ENCODE results near the gene ZNF764. TPM values are rescaled to one million over a fixed set of nuclear protein-coding genes. Genes with fewer than 3 reads are reported as not detected.

ZNF764 gene
- total and polyA plus RNA-seq, 9 of the 15 experiments (the other 6 are each of a cell fraction or from before 2014, with no cell fraction given) = 0.69 to 10.1 (median 4.1) TPM

DNA sequence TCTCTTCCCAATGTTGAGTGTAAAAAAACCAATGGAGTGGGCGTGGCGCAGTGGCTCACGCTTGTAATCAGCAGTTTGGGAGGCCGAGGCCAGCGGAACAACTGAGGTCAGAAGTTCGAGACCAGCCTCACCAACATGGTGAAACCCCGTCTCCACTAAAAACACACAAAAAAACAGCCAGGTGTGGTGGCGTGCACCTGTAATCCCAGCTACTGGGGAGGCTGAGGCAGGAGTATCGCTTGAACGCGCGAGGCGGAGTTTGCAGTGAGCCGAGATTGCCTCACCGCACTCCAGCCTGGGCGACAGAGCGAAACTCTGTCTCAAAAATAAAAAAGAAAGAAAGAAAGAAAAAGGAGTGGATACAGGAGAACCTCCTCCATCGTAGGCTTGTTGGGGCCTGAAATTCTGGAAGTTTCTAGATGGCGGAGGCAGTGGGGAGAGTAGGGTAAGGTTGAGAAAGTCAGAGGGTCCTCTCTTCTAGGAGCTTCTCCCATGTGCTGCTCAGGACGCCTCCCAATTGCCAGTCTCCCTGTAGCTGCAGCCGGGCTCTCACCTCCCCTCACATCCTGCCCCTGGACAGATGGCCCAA, 709 bp upstream of the ZNF764 start (continued):
- TF ChIP-seq, protein P1, sequence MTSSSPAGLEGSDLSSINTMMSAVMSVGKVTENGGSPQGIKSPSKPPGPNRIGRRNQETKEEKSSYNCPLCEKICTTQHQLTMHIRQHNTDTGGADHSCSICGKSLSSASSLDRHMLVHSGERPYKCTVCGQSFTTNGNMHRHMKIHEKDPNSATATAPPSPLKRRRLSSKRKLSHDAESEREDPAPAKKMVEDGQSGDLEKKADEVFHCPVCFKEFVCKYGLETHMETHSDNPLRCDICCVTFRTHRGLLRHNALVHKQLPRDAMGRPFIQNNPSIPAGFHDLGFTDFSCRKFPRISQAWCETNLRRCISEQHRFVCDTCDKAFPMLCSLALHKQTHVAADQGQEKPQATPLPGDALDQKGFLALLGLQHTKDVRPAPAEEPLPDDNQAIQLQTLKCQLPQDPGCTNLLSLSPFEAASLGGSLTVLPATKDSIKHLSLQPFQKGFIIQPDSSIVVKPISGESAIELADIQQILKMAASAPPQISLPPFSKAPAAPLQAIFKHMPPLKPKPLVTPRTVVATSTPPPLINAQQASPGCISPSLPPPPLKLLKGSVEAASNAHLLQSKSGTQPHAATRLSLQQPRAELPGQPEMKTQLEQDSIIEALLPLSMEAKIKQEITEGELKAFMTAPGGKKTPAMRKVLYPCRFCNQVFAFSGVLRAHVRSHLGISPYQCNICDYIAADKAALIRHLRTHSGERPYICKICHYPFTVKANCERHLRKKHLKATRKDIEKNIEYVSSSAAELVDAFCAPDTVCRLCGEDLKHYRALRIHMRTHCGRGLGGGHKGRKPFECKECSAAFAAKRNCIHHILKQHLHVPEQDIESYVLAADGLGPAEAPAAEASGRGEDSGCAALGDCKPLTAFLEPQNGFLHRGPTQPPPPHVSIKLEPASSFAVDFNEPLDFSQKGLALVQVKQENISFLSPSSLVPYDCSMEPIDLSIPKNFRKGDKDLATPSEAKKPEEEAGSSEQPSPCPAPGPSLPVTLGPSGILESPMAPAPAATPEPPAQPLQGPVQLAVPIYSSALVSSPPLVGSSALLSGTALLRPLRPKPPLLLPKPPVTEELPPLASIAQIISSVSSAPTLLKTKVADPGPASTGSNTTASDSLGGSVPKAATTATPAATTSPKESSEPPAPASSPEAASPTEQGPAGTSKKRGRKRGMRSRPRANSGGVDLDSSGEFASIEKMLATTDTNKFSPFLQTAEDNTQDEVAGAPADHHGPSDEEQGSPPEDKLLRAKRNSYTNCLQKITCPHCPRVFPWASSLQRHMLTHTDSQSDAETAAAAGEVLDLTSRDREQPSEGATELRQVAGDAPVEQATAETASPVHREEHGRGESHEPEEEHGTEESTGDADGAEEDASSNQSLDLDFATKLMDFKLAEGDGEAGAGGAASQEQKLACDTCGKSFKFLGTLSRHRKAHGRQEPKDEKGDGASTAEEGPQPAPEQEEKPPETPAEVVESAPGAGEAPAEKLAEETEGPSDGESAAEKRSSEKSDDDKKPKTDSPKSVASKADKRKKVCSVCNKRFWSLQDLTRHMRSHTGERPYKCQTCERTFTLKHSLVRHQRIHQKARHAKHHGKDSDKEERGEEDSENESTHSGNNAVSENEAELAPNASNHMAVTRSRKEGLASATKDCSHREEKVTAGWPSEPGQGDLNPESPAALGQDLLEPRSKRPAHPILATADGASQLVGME (CRISPR knock-in tag; IDR thresholded peaks at IDR 0.05) = no peak
- TF ChIP-seq ESRRB (CRISPR knock-in tag; IDR thresholded peaks at IDR 0.05; ENCODE audit: borderline replicate concordance) (no peak), JUNB (CRISPR knock-in tag; conservative IDR thresholded peaks at IDR 0.05) (no peak), SRSF3 (IDR thresholded peaks at IDR 0.05; ENCODE audit: insufficient read depth, low read length) (no peak), ZNF778 (CRISPR knock-in tag; IDR thresholded peaks at IDR 0.05) (no peak), NFIX (CRISPR knock-in tag; IDR thresholded peaks at IDR 0.05; ENCODE audit: low read depth) (no peak), ARHGAP35 (IDR thresholded peaks at IDR 0.05; ENCODE audit: partially characterized antibody) (no peak), SMARCA4 (IDR thresholded peaks at IDR 0.05) (peak; percentile 60; the same call in 1 of the 2 replicates), HMG20B (CRISPR knock-in tag; IDR thresholded peaks at IDR 0.05) (no peak), KDM5B (IDR thresholded peaks at IDR 0.05; ENCODE audit: insufficient replicate concordance, low read depth, low read length) (no peak)
- TF ChIP-seq, protein P2, sequence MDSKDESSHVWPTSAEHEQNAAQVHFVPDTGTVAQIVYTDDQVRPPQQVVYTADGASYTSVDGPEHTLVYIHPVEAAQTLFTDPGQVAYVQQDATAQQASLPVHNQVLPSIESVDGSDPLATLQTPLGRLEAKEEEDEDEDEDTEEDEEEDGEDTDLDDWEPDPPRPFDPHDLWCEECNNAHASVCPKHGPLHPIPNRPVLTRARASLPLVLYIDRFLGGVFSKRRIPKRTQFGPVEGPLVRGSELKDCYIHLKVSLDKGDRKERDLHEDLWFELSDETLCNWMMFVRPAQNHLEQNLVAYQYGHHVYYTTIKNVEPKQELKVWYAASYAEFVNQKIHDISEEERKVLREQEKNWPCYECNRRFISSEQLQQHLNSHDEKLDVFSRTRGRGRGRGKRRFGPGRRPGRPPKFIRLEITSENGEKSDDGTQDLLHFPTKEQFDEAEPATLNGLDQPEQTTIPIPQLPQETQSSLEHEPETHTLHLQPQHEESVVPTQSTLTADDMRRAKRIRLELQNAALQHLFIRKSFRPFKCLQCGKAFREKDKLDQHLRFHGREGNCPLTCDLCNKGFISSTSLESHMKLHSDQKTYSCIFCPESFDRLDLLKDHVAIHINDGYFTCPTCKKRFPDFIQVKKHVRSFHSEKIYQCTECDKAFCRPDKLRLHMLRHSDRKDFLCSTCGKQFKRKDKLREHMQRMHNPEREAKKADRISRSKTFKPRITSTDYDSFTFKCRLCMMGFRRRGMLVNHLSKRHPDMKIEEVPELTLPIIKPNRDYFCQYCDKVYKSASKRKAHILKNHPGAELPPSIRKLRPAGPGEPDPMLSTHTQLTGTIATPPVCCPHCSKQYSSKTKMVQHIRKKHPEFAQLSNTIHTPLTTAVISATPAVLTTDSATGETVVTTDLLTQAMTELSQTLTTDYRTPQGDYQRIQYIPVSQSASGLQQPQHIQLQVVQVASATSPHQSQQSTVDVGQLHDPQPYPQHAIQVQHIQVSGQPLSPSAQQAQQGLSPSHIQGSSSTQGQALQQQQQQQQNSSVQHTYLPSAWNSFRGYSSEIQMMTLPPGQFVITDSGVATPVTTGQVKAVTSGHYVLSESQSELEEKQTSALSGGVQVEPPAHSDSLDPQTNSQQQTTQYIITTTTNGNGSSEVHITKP (IDR thresholded peaks at IDR 0.05; ENCODE audit: partially characterized antibody) = no peak
- TF ChIP-seq, protein P3, sequence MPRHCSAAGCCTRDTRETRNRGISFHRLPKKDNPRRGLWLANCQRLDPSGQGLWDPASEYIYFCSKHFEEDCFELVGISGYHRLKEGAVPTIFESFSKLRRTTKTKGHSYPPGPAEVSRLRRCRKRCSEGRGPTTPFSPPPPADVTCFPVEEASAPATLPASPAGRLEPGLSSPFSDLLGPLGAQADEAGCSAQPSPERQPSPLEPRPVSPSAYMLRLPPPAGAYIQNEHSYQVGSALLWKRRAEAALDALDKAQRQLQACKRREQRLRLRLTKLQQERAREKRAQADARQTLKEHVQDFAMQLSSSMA (CRISPR knock-in tag; IDR thresholded peaks at IDR 0.05) = no peak
- TF ChIP-seq, protein P4, sequence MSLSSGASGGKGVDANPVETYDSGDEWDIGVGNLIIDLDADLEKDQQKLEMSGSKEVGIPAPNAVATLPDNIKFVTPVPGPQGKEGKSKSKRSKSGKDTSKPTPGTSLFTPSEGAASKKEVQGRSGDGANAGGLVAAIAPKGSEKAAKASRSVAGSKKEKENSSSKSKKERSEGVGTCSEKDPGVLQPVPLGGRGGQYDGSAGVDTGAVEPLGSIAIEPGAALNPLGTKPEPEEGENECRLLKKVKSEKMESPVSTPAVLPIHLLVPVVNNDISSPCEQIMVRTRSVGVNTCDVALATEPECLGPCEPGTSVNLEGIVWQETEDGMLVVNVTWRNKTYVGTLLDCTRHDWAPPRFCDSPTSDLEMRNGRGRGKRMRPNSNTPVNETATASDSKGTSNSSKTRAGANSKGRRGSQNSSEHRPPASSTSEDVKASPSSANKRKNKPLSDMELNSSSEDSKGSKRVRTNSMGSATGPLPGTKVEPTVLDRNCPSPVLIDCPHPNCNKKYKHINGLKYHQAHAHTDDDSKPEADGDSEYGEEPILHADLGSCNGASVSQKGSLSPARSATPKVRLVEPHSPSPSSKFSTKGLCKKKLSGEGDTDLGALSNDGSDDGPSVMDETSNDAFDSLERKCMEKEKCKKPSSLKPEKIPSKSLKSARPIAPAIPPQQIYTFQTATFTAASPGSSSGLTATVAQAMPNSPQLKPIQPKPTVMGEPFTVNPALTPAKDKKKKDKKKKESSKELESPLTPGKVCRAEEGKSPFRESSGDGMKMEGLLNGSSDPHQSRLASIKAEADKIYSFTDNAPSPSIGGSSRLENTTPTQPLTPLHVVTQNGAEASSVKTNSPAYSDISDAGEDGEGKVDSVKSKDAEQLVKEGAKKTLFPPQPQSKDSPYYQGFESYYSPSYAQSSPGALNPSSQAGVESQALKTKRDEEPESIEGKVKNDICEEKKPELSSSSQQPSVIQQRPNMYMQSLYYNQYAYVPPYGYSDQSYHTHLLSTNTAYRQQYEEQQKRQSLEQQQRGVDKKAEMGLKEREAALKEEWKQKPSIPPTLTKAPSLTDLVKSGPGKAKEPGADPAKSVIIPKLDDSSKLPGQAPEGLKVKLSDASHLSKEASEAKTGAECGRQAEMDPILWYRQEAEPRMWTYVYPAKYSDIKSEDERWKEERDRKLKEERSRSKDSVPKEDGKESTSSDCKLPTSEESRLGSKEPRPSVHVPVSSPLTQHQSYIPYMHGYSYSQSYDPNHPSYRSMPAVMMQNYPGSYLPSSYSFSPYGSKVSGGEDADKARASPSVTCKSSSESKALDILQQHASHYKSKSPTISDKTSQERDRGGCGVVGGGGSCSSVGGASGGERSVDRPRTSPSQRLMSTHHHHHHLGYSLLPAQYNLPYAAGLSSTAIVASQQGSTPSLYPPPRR (CRISPR knock-in tag; IDR thresholded peaks at IDR 0.05; ENCODE audit: borderline replicate concordance) = no peak

Data from K562 (cell line).